GM21526 (cell line): ENCODE results near the gene BCL11B.

Experiments used
- ATAC-seq: cut with Tn5 transposase; IDR thresholded peaks from one replicate; pipeline ENCODE4 v1.9.1; 2021; ENCODE audit warnings: moderate library complexity; ENCODE audit not compliant: unreplicated experiment, low FRiP score

The BCL11B gene

DNA sequence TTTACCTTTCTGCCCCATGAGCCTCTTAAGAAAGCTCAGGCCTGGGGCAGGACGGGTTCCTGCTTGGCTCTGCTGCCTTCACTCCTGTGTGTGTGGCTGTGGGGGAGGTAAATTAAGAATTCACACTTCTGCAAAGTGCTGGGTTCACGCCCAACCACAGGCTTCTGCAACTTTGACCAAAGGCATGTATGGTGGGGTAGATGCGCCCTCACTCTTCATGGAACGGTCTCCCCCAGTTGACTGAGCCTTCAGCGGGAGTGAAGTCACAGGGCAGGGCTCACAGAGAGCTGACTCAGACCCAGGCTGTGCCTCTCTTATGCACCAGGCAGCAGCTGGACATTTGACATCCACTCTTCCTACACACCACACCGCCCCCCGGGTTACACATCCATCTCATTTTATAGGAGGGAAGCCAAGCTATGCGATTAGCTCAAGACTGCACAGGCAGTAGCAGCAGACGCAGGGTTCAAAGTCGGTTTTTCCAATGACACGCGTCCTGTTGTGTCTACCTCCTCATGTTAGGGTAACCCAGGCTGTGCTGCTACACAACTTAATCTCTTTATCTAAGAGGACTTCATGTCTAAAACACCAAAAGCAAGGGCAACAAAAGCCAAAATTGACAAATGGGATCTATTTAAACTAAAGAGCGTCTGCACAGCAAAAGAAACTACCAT is 15.4 kb upstream of the BCL11B start:
- ATAC-seq, result peak; percentile 88

- peak; percentile 73 for ATAC-seq
These were observed 14.8 kb upstream of the BCL11B start for GRCh38 chr14:99286761-99287160.

DNA sequence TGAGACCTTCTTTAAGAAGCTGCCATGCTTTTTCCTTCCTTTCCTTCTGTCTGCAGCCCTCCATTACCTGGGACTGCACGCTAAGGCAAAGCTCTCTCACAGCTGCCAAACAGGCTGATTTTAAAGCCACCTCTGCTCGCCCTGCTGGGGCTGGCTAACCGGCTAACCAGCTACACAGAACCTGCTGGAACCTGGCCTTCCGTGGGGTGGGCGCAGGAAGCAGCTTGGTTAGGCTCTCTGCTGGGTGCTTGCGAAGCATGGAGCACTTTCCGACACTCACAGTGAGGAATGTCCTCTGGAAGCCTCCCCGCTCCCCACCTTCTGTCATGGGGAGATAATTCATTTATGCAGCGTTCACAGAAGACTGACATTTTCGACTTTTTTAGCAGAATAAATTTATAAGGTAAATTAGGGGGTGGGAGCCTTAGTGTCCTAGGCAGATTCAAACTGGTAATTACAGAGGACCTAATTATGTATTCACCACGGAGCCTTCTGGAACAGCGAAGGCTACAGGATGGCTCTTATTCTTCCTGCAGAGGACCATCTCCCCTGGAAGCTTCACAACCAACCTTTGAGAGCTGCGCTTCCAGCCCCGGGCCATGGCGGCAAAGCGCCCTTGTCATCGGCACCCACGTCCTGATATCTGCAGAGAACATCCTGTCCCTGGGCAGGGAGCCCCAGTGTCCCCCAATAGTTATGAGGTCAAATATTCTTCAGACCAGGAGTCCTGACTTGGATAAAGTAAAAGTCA is 12.4 kb upstream of the BCL11B start:
- ATAC-seq, result no peak

GRCh38 chr14:99282261-99283050 is 10.5 kb upstream of the BCL11B start:
- ATAC-seq, result no peak

DNA sequence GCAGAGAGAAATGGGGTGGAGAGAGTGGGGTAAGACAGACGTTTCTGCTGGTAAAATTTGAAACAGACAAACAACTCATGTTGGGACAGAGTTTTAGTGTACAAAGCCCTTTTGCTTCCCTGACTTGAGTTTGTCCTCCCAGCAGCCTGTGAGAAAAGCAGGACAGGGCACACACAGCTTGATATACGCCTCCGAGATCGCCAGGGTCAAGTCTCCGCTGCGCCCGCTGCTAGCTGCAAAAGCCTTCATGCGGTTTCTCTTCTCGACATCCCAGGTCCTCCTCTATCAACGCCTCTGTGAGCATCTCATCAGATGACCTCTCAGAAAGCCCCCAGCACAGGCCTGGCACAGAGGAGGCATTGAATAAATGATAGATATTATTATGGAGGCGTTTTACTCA is 9.4 kb upstream of the BCL11B start:
- no peak for ATAC-seq

- no peak for ATAC-seq
These were observed 8.9 kb upstream of the BCL11B start for GRCh38 chr14:99280852-99281251.

DNA sequence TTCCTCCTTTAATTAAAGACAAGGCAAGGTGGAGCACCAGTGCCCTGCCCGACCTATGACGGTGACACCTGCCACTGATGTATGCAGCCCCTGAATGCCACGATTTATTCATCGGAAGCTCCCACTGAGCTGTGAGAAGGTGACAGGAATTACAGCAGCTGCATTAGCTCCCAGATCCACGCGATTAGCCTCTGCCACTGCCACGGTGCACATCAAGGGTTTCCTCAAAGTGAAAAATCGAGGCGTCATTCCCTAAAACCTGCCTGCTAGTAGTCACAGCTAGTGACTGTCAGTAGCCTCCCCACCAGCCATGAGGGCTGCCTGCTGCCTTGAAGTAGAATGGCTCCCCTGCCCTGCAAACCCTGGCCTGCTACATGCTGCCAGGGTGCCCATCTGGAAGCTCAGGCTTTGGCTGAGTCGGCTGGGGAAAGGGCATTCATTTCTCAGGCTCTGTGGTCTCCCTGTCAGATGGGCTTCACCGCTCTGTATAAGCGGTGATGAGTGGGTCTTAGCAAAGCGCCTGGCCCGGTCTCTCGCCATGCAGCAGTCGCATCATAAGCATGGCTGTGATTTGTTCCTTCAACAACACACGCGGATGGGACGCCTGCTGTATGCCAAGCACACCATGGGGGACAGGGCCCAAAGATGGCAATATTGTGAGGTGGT is 8.2 kb upstream of the BCL11B start:
- no peak for ATAC-seq

DNA sequence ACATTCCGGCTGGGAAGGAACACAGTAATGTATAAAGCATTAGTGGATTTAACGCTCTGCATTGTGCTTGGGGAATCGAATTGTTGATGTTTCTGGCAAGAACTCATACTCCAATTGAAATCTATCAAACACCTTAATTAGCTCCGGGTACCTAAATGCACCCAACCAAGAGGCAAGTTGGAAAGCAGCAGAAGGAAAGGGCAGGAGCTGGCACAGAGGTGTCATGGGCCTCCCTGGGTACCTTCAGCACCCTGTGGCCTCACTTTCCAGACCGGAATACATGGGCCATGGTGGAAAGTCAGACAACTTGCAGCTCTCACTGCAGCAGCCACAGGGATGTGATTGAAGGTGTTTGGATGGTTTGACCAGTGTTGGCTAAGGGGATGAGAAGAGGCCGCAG is 6.8 kb upstream of the BCL11B start:
- ATAC-seq, result no peak

GRCh38 chr14:99277530-99277929 is 5.5 kb upstream of the BCL11B start:
- no peak for ATAC-seq

GRCh38 chr14:99276482-99276881 is 4.5 kb upstream of the BCL11B start:
- no peak for ATAC-seq

- no peak for ATAC-seq
These were observed 3.2 kb upstream of the BCL11B start for GRCh38 chr14:99275222-99275584.

- ATAC-seq, result no peak
These were observed 2.6 kb upstream of the BCL11B start for GRCh38 chr14:99274346-99275221.

DNA sequence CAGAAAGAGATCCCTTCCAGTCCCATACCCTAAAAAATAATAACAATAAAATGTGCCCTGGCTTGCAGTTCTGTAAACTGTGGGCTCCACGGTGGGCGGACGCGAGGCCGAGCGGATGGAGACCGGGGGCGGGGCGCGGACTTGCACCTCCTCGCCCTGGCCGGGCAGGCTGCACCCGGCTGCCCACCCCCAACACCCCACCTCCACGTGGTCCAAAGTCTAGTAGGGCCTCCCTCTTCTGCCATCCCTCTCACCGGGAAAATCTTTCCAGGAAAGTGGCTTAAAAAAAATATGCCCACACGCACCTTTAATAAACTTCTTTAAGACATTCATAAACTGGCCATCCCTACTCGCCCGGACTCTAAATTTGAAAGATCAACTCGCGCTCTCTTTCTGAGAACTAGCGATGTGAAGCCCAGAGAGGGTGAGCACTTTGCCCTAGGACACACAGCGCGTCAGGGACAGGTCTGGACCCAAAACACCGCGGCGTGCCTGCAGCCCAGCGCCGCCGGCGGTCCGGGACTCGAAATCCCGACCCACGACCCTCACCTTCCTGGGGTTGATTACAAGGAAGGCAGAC is 1.9 kb upstream of the BCL11B start:
- no peak for ATAC-seq

GRCh38 chr14:99272899-99273765 is 1.1 kb upstream of the BCL11B start:
- ATAC-seq, result no peak

- no peak for ATAC-seq
These were observed 568 bp upstream of the BCL11B start for GRCh38 chr14:99272632-99272898.

DNA sequence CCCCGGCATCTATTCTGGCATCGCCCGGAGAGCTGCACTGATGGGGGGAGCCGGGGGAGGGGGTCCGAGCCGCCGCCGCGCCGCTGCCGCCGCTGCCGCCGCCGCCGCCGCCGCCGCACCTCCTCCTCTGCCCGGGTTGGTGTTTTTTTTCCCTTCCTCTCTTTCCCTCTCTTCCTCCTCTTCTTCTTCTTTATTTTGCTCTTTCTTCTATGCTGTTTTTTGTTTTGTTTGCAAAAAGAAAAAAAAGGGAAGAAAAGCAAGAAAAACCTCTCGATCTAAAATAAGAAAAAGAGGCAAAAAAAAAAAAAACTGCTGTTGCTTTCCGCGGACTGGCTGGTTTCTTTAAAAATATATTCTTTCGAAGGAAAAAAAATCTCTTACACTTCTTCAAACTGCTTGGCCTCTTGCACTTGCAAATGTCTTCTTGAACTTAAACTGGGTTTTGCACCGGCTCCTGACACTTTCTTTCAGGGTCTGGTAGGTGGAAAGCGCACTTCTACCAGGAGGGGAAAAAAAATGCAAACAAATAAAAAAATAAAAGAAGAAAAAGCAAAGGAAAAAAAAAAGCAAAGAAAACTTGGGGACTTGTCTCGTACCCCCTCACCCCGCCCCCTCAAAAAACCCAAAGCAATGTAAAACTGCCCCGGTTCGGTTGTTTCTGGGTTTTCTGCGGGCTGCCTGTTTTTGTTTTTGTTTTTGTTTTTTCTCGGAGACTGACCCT is 616 bp downstream of the BCL11B start:
- no peak for ATAC-seq

GRCh38 chr14:99270458-99271220 is 1.4 kb downstream of the BCL11B start:
- no peak for ATAC-seq
